Mammary epithelial cell (primary cell): Measurements from ENCODE around the gene TIMMDC1.

Experiments used
- CTCF ChIP-seq, 2 donors: IDR thresholded peaks in 1 of 2; conservative IDR thresholded peaks in 1 of 2; 2 replicates each; pipeline ENCODE4 v1.5.1; 2011 to 2012; ENCODE audit warnings: inconsistent platforms in 2 of 2, low read length in 2 of 2, mild to moderate bottlenecking in 2 of 2, control low read depth in 1 of 2, low read depth in 1 of 2; ENCODE audit not compliant: insufficient read depth in 1 of 2; ENCODE audit errors: extremely low read depth in 1 of 2
- EZH2 ChIP-seq: IDR thresholded peaks from 2 replicates; pipeline ENCODE4 v1.6.1; 2012; ENCODE audit warnings: low read length, inconsistent platforms, borderline replicate concordance

GRCh38 chr3:119510690-119511089 is 12.3 kb downstream of the TIMMDC1 start:
- TF ChIP-seq CTCF (conservative IDR thresholded peaks at IDR 0.05 in 1 of 2, IDR thresholded peaks at IDR 0.05 in 1 of 2; ENCODE audit: extremely low read depth in 1 of 2, insufficient read depth in 1 of 2, low read depth in 1 of 2, low read length in 2 of 2) (no peak), EZH2 (no peak)
